K562 (cell line): ENCODE data around the gene ZNF346. TPM values are rescaled to one million over a fixed set of nuclear protein-coding genes. Genes with fewer than 3 reads are reported as not detected.

ENCODE experiments used
- ARHGAP35 ChIP-seq: fragments of 450-650 bp; IDR thresholded peaks from 2 replicates; pipeline ENCODE4 v1.6.1; 2018; ENCODE audit not compliant: partially characterized antibody
- CXXC5 ChIP-seq: fragments of 250-450 bp; sonication (Bioruptor Pico); IDR thresholded peaks from 2 replicates; pipeline ENCODE4 v1.8.0; 2022; ENCODE audit warnings: inconsistent platforms, mild to moderate bottlenecking, moderate library complexity
- GATAD2B ChIP-seq: fragments of 450-650 bp; IDR thresholded peaks from 2 replicates; pipeline ENCODE4 v1.6.1; 2017; ENCODE audit warnings: mild to moderate bottlenecking, borderline replicate concordance
- HDAC3 ChIP-seq: fragments of 450-650 bp; IDR thresholded peaks from 2 replicates; pipeline ENCODE4 v1.6.1; 2018; ENCODE audit warnings: borderline replicate concordance, mild to moderate bottlenecking, moderate library complexity; ENCODE audit not compliant: partially characterized antibody
- L3MBTL2 ChIP-seq: fragments of 450-650 bp; IDR thresholded peaks from 2 replicates; pipeline ENCODE4 v1.6.1; 2016; ENCODE audit warnings: mild to moderate bottlenecking, moderate library complexity
- POLR2AphosphoS5 ChIP-seq: IDR thresholded peaks from 2 replicates; pipeline ENCODE4 v1.6.1; 2011; ENCODE audit warnings: mild to moderate bottlenecking, low read depth, low read length, moderate library complexity; ENCODE audit not compliant: control insufficient read depth, insufficient read depth
- POLR2H ChIP-seq: IDR thresholded peaks from 2 replicates; pipeline ENCODE4 v1.6.1; 2016; ENCODE audit warnings: missing genetic modification characterization, low read depth, mild to moderate bottlenecking, control low read depth, missing compliant biosample characterization, moderate library complexity
- RB1 ChIP-seq: fragments of 450-650 bp; IDR thresholded peaks from 2 replicates; pipeline ENCODE4 v1.6.1; 2017; ENCODE audit warnings: low read depth, mild to moderate bottlenecking
- RCOR1 ChIP-seq, 2 experiments: IDR thresholded peaks; 2 replicates each; pipeline ENCODE4 v1.6.1; 2012; ENCODE audit warnings: low read depth in 2 of 2, low read length in 2 of 2, borderline replicate concordance in 1 of 2, improper control_type of control experiment in 1 of 2
- RREB1 ChIP-seq: fragments of 250-450 bp; sonication (Bioruptor Pico); IDR thresholded peaks from 2 replicates; pipeline ENCODE4 v1.4.0; 2020
- SUPT5H ChIP-seq: fragments of 450-650 bp; IDR thresholded peaks from 2 replicates; pipeline ENCODE4 v1.6.1; 2016
- YY1 ChIP-seq, 3 experiments: IDR thresholded peaks; 2 replicates each; pipeline ENCODE4 v1.6.1; 2011; ENCODE audit warnings: low read length in 2 of 3, mild to moderate bottlenecking in 2 of 3, moderate library complexity in 2 of 3, borderline replicate concordance in 1 of 3, control low read depth in 1 of 3, low read depth in 1 of 3; ENCODE audit not compliant: insufficient read depth in 3 of 3, insufficient replicate concordance in 2 of 3, control insufficient read depth in 1 of 3, insufficient read length in 1 of 3; ENCODE audit errors: extremely low read depth in 1 of 3
- ZBTB7A ChIP-seq: IDR thresholded peaks from 2 replicates; pipeline ENCODE4 v1.6.1; 2011; ENCODE audit warnings: low read depth, mild to moderate bottlenecking, low read length, moderate library complexity, borderline replicate concordance; ENCODE audit not compliant: control insufficient read depth
- ZNF408 ChIP-seq: fragments of 250-450 bp; sonication (Bioruptor Pico); IDR thresholded peaks from 2 replicates; pipeline ENCODE4 v1.4.0; 2020; ENCODE audit warnings: low read depth, mild to moderate bottlenecking, moderate library complexity
- ZNF695 ChIP-seq: fragments of 450-650 bp; formaldehyde crosslinking; IDR thresholded peaks from 2 replicates; pipeline ENCODE4 v1.4.0; 2020; ENCODE audit warnings: mild to moderate bottlenecking, moderate library complexity
- polyA plus RNA-seq, 8 experiments: library from polyadenylated mRNA; depleted of rRNA in 4 of 8; stranded (reverse) in 5 of 8; unstranded in 3 of 8; fragments of >200 nt; fragmentation: Nextera tagmentation in 2 of 8; fragmentation: Illumina TruSeq in 1 of 8; extraction: Ambion mirVana in 2 of 8; extraction: Trizol in 1 of 8; gene quantifications; 2 replicates each; pipeline versions ENCODE4 v1.2.1 to v1.2.3, GENCODE V29; 2011 to 2014; ENCODE audit warnings: inconsistent platforms in 1 of 8, missing spikeins in 1 of 8
- total RNA-seq, 7 experiments: library from RNA; depleted of rRNA in 6 of 7; stranded (reverse); fragments of >200 nt in 6 of 7; fragmentation: Illumina TruSeq in 2 of 7; extraction: Trizol in 2 of 7; gene quantifications; 2 replicates each; pipeline versions ENCODE4 v1.2.1 to v1.2.3, GENCODE V29; 2011 to 2021; ENCODE audit warnings: low replicate concordance in 1 of 7
- TF ChIP-seq, protein P1 (sequence below): sonication (generic); formaldehyde crosslinking; IDR thresholded peaks from 2 replicates; pipeline ENCODE4 v1.8.1; 2023; ENCODE audit warnings: mild to moderate bottlenecking, missing genetic modification reagents, moderate library complexity

ZNF346 gene
- total and polyA plus RNA-seq, 9 of the 15 experiments (the other 6 are each of a cell fraction or from before 2014, with no cell fraction given) = 5.0 to 25.1 (median 20.1) TPM

DNA sequence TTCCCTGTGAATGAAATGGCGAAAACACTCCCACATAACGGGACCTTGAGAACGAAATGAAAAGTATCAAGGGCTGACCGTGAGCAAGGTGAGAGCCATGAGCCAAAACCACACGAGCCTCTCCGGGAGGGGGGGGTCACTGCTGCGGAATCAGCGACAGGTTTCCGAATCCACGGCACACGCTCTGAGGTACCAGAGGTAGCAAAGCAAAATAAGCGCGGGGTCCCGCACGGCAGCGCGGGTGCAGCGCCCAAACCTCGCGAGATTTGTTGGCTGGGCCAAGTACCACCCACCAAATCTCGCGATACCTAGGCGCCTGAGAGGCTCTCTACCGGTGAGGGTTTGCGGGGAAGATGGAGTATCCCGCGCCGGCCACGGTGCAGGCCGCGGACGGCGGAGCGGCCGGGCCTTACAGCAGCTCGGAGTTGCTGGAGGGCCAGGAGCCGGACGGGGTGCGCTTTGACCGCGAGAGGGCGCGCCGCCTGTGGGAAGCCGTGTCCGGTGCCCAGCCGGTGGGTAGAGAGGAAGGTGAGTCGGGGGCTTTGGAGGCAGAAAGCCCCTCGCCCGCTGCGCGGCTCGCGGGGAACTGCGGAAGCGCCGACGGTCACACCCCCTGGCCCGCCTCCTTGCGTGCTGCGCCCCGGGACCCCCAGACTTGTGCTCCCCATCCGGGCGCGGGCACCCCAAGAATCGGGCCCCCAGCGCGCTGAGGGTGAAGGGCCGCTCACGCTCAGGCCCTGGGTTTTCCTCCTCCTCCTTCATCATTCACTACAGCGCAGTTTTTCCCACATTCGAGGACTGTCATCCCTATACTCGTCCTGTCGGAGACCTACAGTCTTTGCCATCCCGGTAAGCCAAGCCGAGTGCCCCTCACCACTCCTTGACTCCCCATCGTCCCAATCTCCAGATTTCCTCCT lies at the start of gene ZNF346 (continued):
- TF ChIP-seq RREB1 (CRISPR knock-in tag) (0 out of 2 replicates have a peak, but pooled peaks have one; percentile 46), POLR2H (tag) (peak; percentile 59; the same call in 1 of the 2 replicates), RCOR1 (IDR thresholded peaks at IDR 0.05; ENCODE audit: borderline replicate concordance in 1 of 2, low read depth in 2 of 2, low read length in 2 of 2) (peak in 1 of 2 experiments; percentile 51; a peak in 2 of 4 replicates), GATAD2B (0 out of 2 replicates have a peak, but pooled peaks have one; percentile 31), POLR2AphosphoS5 (peak; percentile 79), ZBTB7A (peak; percentile 87; the same call in 1 of the 2 replicates), ZNF408 (no peak), ARHGAP35 (peak; percentile 95), RB1 (peak; percentile 81; the same call in 1 of the 2 replicates), YY1 (IDR thresholded peaks at IDR 0.05; ENCODE audit: borderline replicate concordance in 1 of 3, control insufficient read depth in 1 of 3, extremely low read depth in 1 of 3, insufficient read depth in 3 of 3, insufficient read length in 1 of 3, insufficient replicate concordance in 2 of 3, low read depth in 1 of 3, low read length in 2 of 3) (peak; percentile 52 to 90 (median 86)), L3MBTL2 (peak; percentile 34), ZNF695 (no peak), SUPT5H (peak; percentile 84), CXXC5 (CRISPR knock-in tag) (peak; percentile 76), HDAC3 (peak; percentile 55)
- TF ChIP-seq, protein P1, sequence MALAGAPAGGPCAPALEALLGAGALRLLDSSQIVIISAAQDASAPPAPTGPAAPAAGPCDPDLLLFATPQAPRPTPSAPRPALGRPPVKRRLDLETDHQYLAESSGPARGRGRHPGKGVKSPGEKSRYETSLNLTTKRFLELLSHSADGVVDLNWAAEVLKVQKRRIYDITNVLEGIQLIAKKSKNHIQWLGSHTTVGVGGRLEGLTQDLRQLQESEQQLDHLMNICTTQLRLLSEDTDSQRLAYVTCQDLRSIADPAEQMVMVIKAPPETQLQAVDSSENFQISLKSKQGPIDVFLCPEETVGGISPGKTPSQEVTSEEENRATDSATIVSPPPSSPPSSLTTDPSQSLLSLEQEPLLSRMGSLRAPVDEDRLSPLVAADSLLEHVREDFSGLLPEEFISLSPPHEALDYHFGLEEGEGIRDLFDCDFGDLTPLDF = peak; percentile 40; the same call in 1 of the 2 replicates
